ENCODE measurements around the gene VPS72. TPM values are rescaled to one million over a fixed set of nuclear protein-coding genes. Genes with fewer than 3 reads are reported as not detected.

Gene VPS72
- total RNA-seq, 1 donor from 2014 or later, result 134 TPM

- H3K4me1 Mint-ChIP-seq, result peaks cover 38% of the 10 kb centered on the region
- peaks cover 3% of the 10 kb centered on the region for H3K27me3 Mint-ChIP-seq (ENCODE audit: low read depth)
- H3K9me3 Mint-ChIP-seq, result no peaks in the 10 kb centered on the region
- TF ChIP-seq CTCF (conservative IDR thresholded peaks at IDR 0.05), result no peak
- H3K36me3 Mint-ChIP-seq (ENCODE audit: low read depth), result no peaks in the 10 kb centered on the region
- peak; percentile 80 for DNase-seq (ENCODE audit: low read depth, low spot score)
- no peak within 1 kb of the TSS for H3K27ac Mint-ChIP-seq (ENCODE audit: unreplicated experiment)
- H3K4me3 Mint-ChIP-seq, result peak within 1 kb of the TSS; percentile 88
These were observed 43.4 kb downstream of the VPS72 start, which contains the start of gene SEMA6C for GRCh38 chr1:151146412-151147131. SEMA6C (minus strand) TSS chr1:151146631; CDS start chr1:151142621, 4,010 bp downstream.

GRCh38 chr1:151146072-151146411, 44.0 kb downstream of the VPS72 start:
- H3K36me3 Mint-ChIP-seq (ENCODE audit: low read depth), result no peaks in the 10 kb centered on the region
- TF ChIP-seq CTCF (conservative IDR thresholded peaks at IDR 0.05), result no peak
- peaks cover 37% of the 10 kb centered on the region for H3K4me1 Mint-ChIP-seq
- no peak overlapping the region for H3K27ac Mint-ChIP-seq (ENCODE audit: unreplicated experiment)
- peak overlapping the region; percentile 88 for H3K4me3 Mint-ChIP-seq
- H3K27me3 Mint-ChIP-seq (ENCODE audit: low read depth), result peaks cover 3% of the 10 kb centered on the region
- no peaks in the 10 kb centered on the region for H3K9me3 Mint-ChIP-seq
- DNase-seq (ENCODE audit: low read depth, low spot score), result no peak

- no peaks in the 10 kb centered on the region for H3K9me3 Mint-ChIP-seq
- H3K4me1 Mint-ChIP-seq, result peaks cover 34% of the 10 kb centered on the region
- H3K27me3 Mint-ChIP-seq (ENCODE audit: low read depth), result peaks cover 3% of the 10 kb centered on the region
- H3K36me3 Mint-ChIP-seq (ENCODE audit: low read depth), result no peaks in the 10 kb centered on the region
- peak overlapping the region; percentile 88 for H3K4me3 Mint-ChIP-seq
- H3K27ac Mint-ChIP-seq (ENCODE audit: unreplicated experiment), result no peak overlapping the region
- no peak for TF ChIP-seq CTCF (conservative IDR thresholded peaks at IDR 0.05)
- DNase-seq (ENCODE audit: low read depth, low spot score), result peak; percentile 30
These were observed 44.5 kb downstream of the VPS72 start for GRCh38 chr1:151145304-151146071.

- peaks cover 34% of the 10 kb centered on the region for H3K4me1 Mint-ChIP-seq
- peak overlapping the region; percentile 51 for H3K27ac Mint-ChIP-seq (ENCODE audit: unreplicated experiment)
- TF ChIP-seq CTCF (conservative IDR thresholded peaks at IDR 0.05), result no peak
These were observed 45.3 kb downstream of the VPS72 start for GRCh38 chr1:151144474-151145303.

GRCh38 chr1:151143986-151144385, 46.0 kb downstream of the VPS72 start:
- no peaks in the 10 kb centered on the region for H3K36me3 Mint-ChIP-seq (ENCODE audit: low read depth)
- peak overlapping the region; percentile 75 for H3K27ac Mint-ChIP-seq (ENCODE audit: unreplicated experiment)
- peaks cover 3% of the 10 kb centered on the region for H3K27me3 Mint-ChIP-seq (ENCODE audit: low read depth)
- H3K4me1 Mint-ChIP-seq, result peaks cover 34% of the 10 kb centered on the region
- no peaks in the 10 kb centered on the region for H3K9me3 Mint-ChIP-seq
- TF ChIP-seq CTCF (conservative IDR thresholded peaks at IDR 0.05), result no peak
- DNase-seq (ENCODE audit: low read depth, low spot score), result no peak
- H3K4me3 Mint-ChIP-seq, result peak overlapping the region; percentile 88

More at GRCh38 chr1:151144474-151145303, 45.3 kb downstream of the VPS72 start:
- H3K4me3 Mint-ChIP-seq, result peak overlapping the region; percentile 88
- H3K9me3 Mint-ChIP-seq, result no peaks in the 10 kb centered on the region
- no peaks in the 10 kb centered on the region for H3K36me3 Mint-ChIP-seq (ENCODE audit: low read depth)
- H3K27me3 Mint-ChIP-seq (ENCODE audit: low read depth), result peaks cover 3% of the 10 kb centered on the region
- DNase-seq (ENCODE audit: low read depth, low spot score), result no peak
